Lower lobe of right lung (tissue), 2 donors: Measurements from ENCODE around the gene SFRP5. TPM values are rescaled to one million over a fixed set of nuclear protein-coding genes. Genes with fewer than 3 reads are reported as not detected.
A peak's percentile ranks its signal among the peaks of the same experiment; 100 is the strongest.

Source experiments
- ATAC-seq, 2 donors: fragments of 200-7000 bp; cut with Tn5 transposase; one replicate each; pipeline ENCODE4 v1.9.1; 2020 to 2022; ENCODE audit warnings: mild to moderate bottlenecking in 2 of 2, moderate library complexity in 2 of 2
- DNase-seq: peaks from one replicate; pipeline ENCODE4 v3.0.0-alpha.2; 2020
- H3K27ac ChIP-seq: fragments of 200-600 bp; one replicate; pipeline ENCODE4 v1.8.0; 2022
- H3K27me3 ChIP-seq: fragments of 200-600 bp; one replicate; pipeline ENCODE4 v1.8.0; 2022; ENCODE audit warnings: low read depth
- H3K36me3 ChIP-seq: fragments of 200-600 bp; one replicate; pipeline ENCODE4 v1.8.0; 2022; ENCODE audit warnings: mild to moderate bottlenecking
- H3K4me1 ChIP-seq: fragments of 200-600 bp; one replicate; pipeline ENCODE4 v1.8.0; 2022
- H3K4me3 ChIP-seq: fragments of 200-600 bp; one replicate; pipeline ENCODE4 v1.8.0; 2022; ENCODE audit warnings: mild to moderate bottlenecking
- H3K9me3 ChIP-seq: fragments of 200-600 bp; one replicate; pipeline ENCODE4 v1.8.0; 2022
- CTCF ChIP-seq: fragments of 200-600 bp; IDR thresholded peaks from one replicate; pipeline ENCODE4 v1.8.0; 2022; ENCODE audit warnings: antibody characterized with exemption, mild to moderate bottlenecking
- intact Hi-C: fragments of 100-400 bp; cut with DNase I; formaldehyde crosslinking; loops from one replicate; pipeline ENCODE4 v1.11.0; 2022
- total RNA-seq: library from RNA; stranded (reverse); fragmentation: NEBNext Ultra II Directional; extraction: Animal tissue kit (Norgen Biotek cat#: 25700); gene quantifications from one replicate; pipeline ENCODE4 v1.2.1, GENCODE V29; 2021
- donor health status: DM: no; HTN: yes; CAD: no; lungs with severe emphysema.

SFRP5 gene
- total RNA-seq, 1 donor from 2014 or later = 0.27 TPM

GRCh38 chr10:97773096-97773495 lies 1.3 kb upstream of the SFRP5 start:
- no peak overlapping the region for H3K27ac ChIP-seq
- peaks cover 44% of the 10 kb centered on the region for H3K27me3 ChIP-seq
- H3K4me3 ChIP-seq = no peak overlapping the region
- no peak for TF ChIP-seq CTCF
- H3K36me3 ChIP-seq = no peaks in the 10 kb centered on the region
- peaks cover 4% of the 10 kb centered on the region for H3K4me1 ChIP-seq
- H3K9me3 ChIP-seq = no peaks in the 10 kb centered on the region
- DNase-seq (no peak), ATAC-seq (no peak)
- intact Hi-C loops = no loop called here

GRCh38 chr10:97771055-97771891 lies 526 bp downstream of the SFRP5 start:
- no peak for TF ChIP-seq CTCF
- no peak overlapping the region for H3K27ac ChIP-seq
- H3K36me3 ChIP-seq = no peaks in the 10 kb centered on the region
- H3K4me1 ChIP-seq = peaks cover 4% of the 10 kb centered on the region
- intact Hi-C loops = no loop called here
- DNase-seq (no peak), ATAC-seq (peak; percentile 4 to 23)
- H3K9me3 ChIP-seq = no peaks in the 10 kb centered on the region
- H3K4me3 ChIP-seq = peak overlapping the region; percentile 35
- H3K27me3 ChIP-seq = peaks cover 44% of the 10 kb centered on the region

- peaks cover 44% of the 10 kb centered on the region for H3K27me3 ChIP-seq
- ATAC-seq (no peak), DNase-seq (no peak)
- H3K4me3 ChIP-seq = no peak overlapping the region
- H3K4me1 ChIP-seq = peaks cover 4% of the 10 kb centered on the region
- H3K9me3 ChIP-seq = no peaks in the 10 kb centered on the region
- TF ChIP-seq CTCF = no peak
- intact Hi-C loops = no loop called here
- H3K27ac ChIP-seq = no peak overlapping the region
- H3K36me3 ChIP-seq = no peaks in the 10 kb centered on the region
Measured at GRCh38 chr10:97770255-97770654, 1.5 kb downstream of the SFRP5 start.

GRCh38 chr10:97768322-97769315 lies 3.2 kb downstream of the SFRP5 start:
- ATAC-seq (no peak), DNase-seq (no peak)
- Histone ChIP-seq H3K36me3 (no peaks in the 10 kb centered on the region), H3K27ac (no peak overlapping the region), H3K4me1 (peaks cover 4% of the 10 kb centered on the region), H3K9me3 (no peaks in the 10 kb centered on the region), H3K4me3 (no peak overlapping the region), H3K27me3 (peaks cover 44% of the 10 kb centered on the region)
- TF ChIP-seq CTCF = no peak
- intact Hi-C loops = no loop called here

GRCh38 chr10:97766996-97767924 lies 4.5 kb downstream of the SFRP5 start:
- intact Hi-C loops = no loop called here
- Histone ChIP-seq H3K4me3 (no peak overlapping the region), H3K27ac (no peak overlapping the region), H3K36me3 (no peaks in the 10 kb centered on the region), H3K9me3 (no peaks in the 10 kb centered on the region), H3K4me1 (peaks cover 4% of the 10 kb centered on the region), H3K27me3 (peaks cover 31% of the 10 kb centered on the region)
- DNase-seq = no peak
- no peak for TF ChIP-seq CTCF
- ATAC-seq = no peak
